Activated CD8-positive, alpha-beta memory T cell treated with anti-CD3 and anti-CD28 coated beads for 48 hours (primary cell): ENCODE measurements around the gene PTPRN2.
"Not testable (repeated sequence)": the region's sequence is repeated elsewhere in the genome, so short reads cannot be mapped to it uniquely, and the experiment has no call there.

Experiments used
- DNase-seq, 3 experiments: peaks; one replicate each; pipeline ENCODE4 v3.0.0-alpha.2; 2020; ENCODE audit warnings: low read depth in 2 of 3, low spot score in 2 of 3

PTPRN2 gene

DNA sequence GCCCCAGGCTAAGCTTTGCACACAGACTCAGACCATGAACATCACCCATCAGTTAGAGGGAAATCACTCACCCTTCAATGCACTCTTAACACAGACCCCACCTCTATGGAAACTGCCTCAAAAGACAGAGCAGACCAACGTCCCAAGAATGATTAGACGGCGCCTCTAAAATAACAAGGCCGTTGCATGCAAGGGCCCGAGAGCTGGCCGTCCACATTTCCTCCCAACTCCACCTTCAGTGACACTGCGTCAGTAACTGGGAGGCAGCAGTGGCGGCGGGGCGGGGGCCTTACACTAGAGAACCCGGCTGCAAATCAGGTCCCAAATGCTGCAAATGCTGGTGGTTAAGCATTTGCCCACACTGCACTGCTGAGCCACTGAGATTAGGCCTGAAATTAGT, 115.0 kb downstream of the PTPRN2 start:
- DNase-seq = no peak

DNA sequence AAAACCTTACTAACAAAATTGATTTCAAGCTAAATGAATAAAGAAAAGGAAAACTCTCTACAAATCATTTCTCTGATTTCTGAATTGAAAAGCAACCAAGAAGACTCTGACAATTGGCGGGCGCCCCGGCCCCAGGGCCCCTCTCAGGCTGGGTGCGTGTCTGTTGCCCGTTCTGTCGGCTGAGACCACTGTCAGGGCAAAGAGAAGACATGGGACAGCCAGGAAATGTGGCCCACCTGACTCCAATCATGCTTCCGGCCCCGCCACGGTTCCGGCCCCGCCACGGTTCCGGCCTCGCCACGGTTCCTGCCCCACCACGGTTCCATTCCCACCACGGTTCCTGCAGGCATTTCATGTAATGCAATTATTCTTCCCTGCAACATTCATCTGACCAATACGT, 115.9 kb downstream of the PTPRN2 start:
- DNase-seq = no peak

DNA sequence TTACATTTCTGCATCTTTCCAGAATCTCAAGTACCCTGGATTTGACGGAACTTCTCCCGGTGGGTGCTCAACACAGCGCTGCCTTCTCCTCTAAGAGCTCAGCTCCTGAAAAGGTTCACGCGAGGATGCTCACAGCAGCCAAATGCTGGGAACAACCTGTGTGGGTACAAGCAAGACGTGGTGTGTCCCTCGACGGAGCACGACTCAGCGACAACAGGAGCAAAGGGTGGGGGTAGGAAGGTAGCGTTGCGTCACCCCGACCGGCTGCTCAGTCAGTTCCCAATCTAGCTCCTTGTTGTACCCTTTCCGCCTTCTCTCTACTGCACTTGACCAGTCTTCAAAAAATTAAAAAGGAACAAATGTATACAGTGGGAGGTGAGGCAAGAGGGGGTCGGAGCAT, 117.3 kb downstream of the PTPRN2 start:
- no peak for DNase-seq

DNA sequence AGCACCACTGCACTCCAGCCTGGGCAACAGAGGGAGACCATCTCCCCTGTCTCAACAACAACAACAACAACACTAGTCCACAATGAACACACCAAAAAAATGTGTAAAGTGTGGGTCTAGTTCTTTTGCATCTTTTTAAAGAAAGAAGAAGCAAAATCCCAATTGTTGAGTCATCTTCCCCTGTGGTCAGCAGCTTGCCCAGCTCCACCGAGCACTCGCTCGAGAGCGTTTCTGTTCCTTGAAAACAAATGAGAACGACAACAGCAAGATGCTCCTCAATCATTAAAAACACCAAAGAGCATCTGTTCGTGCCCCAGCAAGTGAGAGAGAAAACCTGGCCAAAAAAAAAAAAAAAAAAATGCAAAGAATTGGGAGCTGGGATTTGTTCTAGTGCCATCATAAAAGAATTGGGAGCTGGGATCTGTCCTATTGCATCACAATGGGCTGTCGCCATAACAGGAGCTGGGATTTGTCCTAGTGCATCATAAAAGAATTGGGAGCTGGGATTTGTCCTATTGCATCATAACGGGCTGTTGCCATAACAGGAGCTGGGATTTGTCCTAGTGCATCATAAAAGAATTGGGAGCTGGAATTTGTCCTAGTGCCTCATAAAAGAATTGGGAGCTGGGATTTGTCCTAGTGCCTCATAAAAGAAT, 118.1 kb downstream of the PTPRN2 start:
- DNase-seq = no peak

DNA sequence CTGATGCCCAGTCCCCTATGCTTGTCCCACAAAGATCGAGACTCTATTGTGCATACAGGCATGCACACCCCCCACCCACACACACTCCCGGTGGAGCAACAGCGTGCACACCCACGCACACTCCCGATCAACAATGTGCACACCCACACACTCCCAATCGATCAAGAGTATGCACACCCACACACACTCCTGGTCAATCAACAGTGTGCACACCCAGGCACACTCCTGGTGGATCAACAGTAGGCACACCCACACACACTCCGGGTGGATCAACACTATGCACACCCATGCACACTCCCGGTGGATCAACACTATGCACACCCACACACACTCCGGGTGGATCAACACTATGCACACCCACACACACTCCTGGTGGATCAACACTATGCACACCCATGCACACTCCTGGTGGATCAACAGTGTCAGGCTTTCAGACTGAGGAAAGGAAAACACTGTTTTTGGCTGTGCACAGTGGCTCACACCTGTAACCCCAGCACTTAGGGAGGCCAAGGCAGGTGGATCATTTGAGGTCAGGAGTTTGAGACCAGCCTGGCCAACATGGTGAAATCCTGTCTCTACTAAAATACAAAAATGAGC, 118.8 kb downstream of the PTPRN2 start:
- DNase-seq = no peak

DNA sequence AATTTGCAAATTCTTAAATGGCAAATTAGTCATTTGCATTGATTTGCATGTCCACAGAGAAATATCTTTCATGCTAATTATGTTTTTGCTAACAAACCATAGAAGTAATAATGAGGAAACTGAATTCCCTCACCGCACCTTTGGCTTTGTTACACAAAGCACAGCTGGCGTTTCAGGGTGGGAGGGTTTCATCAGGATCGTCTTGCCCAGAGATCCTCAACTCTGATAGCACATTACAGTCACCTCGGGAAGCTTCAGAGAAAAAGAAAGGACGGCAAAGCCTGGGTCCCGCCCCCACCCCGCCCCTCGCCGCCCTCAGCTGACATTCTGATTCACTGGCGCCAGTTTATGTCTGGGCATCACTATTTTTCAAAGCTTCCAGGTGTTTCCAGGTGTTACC, 119.4 kb downstream of the PTPRN2 start:
- DNase-seq = no peak

DNA sequence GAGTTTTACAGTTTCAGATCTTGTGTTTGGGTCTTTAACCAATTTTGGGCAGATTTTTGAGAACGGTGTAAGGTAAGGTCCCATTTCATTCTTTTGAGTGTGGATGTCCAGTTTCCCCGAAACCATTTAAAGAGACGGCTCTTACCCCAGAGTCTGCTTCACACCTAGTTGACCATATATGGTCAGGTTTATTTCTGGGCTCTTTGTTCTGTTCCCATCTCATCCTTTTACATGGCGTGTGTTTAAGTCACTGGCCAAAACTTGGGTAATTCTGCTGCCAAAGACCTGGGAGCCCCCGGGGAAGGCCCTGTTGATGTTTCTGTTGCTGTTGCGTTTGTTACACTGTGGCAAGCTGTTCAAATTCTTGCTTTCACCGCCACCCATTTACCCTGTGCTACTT, 120.1 kb downstream of the PTPRN2 start:
- no peak for DNase-seq

DNA sequence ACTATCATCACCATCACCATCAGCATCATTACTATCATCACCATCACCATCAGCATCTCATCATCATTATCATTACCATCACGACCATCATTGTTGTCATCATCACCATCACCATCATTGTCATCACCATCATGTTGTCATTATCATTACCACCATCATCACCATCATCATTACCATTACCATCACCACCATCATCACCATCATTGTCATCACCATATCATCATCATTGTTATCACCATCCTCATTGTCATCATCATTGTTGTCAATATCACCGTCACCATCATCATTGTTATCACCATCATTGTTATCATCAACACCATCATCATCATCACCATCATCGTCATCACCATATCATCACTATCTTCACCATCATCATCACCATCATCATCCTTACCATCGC, 124.3 kb downstream of the PTPRN2 start:
- DNase-seq = no peak

DNA sequence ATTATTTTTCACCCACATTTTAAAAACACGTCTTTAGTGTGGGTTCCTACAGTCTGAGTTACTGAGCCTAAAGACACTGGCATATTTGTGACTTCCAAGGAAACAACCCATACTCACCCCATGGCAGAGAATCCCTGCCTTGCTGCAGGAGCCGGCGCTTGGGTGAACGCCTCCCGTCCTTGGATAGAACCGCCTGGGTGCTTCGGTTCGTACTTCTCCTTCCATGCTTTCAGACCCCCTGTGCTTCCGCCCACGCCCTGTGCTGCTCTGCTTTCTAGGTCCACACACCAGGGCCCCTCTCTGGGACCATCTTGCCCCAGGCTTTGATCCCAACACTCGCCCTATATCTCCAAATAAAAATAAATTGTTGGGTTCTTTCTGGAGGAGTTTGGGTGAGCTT, 125.8 kb downstream of the PTPRN2 start:
- no peak for DNase-seq

DNA sequence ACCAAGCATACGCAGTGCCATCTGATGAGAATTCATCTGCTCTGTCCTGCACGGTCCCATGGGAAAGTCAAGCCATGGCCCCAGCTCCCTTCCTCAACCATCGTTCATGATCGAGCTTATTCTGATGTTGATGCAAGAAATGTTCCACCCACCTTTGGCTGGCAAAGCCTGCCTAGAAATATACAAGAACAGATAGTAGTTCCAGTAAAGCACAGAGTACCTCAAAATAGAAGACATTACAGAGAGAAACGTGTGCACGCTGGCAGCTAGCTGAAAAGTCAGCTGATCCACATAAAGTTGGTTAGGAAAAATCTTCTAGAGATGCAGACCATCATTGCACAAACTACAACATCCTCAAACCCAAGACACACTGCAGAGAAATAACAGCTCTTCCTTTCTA, 127.0 kb downstream of the PTPRN2 start:
- DNase-seq = no peak

DNA sequence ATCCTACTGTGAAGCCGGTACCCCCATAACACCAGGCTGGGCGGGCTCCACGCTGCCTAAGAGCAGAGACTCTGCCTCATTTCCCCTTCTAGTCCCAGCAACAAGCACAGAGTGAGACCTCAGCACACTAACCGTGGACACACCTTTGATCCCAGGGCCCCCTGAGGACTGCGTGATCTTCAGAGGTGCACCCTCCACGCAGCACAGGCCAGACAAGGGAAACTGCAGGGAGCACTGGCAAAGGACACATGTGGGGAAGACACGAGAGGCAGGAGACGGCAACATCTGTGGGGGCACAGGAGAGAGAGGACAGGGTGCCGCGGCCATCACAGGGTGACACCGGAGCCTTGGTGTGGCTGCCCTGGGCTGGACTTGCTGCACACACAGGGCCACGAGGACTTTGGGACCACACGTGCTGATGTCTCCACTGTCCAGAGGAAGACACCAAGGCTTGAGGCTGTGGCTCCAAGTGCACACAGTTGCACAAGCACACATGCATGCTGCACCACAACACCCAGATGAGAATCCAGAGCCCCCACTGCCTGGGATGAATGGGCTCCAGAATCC, 128.8 kb downstream of the PTPRN2 start:
- no peak for DNase-seq

DNA sequence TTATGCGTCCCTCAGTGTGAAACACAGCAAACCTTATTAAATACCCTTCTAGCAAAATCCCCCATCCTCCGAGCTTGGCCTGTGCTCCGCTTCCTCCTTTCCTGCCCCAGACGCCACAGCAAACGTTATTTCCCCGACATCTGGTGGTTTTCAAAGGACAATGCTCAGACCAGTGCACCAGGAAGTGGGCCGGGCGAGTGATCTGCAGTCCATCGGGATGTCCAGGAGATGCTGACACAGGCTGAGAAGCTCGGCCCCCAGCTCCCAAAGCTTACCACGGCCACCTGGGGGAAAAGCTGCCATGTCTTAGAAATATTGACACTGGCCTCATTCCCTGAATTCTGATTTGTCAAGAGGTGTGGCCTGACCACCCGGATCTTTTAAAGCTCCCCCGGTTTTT, 129.5 kb downstream of the PTPRN2 start:
- DNase-seq = no peak

DNA sequence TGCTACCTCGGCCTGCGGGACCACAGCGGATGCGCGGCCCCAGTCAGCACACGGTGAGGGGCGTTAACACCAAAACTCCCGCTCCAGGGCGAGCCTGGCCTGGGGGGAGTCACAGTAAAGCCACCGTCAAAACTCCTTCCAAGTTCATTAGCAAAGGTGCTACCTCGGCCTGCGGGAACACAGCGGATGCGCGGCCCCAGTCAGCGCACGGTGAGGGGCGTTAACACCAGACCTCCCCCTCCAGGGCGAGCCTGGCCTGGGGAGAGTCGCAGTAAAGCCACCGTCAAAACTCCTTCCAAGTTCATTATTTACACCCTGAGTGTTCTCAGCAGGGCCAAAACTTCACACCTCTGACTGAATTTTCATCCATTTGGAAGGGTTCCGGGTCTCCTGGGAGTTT, 130.0 kb downstream of the PTPRN2 start:
- not testable (repeated sequence) for DNase-seq

DNA sequence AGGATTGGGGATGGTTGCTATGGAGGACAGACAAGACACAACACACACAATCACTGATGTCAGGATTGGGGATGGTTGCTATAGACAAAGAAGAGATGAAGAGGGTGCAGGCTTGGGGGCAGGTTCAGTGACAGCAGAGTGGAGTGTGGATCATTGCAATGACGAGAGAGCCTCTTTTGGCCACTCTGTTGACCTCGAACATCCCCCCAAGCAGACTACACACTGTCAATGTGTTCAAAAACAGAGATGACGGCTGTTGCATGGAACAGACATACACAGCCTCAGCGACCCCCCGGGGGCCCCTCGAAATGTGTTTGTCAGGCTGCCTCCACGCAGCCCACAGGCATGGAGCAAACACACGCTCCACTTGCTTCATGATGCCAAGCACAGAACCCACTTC, 133.0 kb downstream of the PTPRN2 start:
- DNase-seq = no peak

DNA sequence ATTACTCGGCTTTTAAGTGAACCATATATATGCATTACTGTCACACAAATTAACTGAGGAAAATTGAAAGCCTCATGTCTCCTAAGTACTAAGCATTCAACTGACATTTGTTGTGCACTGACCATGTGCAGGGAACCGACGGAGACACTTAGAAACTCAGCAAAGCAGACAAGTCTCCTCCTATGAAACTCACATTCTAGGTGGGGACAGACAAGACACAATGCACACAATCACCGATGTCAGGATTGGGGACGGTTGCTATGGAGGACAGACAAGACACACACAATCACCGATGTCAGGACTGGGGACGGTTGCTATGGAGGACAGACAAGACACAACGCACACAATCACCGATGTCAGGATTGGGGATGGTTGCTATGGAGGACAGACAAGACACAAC, 134.0 kb downstream of the PTPRN2 start:
- no peak for DNase-seq

DNA sequence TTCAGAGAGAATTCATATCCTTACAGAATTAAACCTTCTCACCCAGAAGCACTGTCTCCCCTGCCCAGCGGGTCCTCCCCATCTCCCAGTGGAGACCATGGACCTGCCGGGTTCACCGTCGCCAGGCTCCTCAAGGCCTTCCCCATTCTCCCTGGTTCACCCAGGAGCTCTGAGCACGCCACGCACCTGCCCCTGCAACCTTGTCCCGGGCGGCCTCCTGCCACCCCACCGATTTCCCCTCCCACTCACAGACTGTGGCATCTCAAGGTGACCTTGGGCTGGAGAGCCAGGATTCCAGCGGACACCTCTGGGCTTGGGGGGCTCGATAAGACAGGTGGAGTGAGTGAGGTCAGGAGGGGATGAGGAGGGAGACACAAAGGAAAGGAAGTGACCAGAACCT, 135.3 kb downstream of the PTPRN2 start:
- DNase-seq = no peak

DNA sequence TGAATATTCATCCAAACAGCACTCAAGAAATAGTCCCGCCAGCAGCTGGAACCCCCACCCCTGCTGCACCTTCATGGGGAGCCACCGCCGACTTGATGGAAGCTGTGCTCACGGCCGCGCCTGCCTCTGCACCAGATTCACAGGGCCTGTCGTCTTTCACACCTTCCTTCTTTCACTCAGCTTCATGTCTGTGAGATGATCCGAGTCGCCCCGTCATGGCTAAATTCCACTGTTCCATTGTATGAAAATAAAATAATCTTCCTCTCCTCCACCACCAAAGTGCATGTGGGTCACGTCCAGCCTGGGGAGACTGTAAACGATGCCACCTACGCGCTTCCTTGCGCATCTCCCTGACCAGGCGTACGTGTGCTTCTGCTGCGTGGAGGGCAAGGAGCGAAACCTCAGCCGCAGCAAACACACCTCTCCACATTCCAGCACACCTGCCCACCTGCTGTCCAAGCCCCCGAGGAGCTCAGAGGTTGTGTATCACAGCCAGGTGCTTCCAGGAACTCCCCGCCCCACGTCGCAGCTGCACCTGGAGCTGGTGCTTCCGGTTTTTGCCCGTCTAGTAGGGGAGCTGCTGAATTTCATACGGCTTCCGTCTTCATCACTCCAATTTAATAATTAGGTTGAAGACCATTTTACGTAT, 137.0 kb downstream of the PTPRN2 start:
- no peak for DNase-seq

DNA sequence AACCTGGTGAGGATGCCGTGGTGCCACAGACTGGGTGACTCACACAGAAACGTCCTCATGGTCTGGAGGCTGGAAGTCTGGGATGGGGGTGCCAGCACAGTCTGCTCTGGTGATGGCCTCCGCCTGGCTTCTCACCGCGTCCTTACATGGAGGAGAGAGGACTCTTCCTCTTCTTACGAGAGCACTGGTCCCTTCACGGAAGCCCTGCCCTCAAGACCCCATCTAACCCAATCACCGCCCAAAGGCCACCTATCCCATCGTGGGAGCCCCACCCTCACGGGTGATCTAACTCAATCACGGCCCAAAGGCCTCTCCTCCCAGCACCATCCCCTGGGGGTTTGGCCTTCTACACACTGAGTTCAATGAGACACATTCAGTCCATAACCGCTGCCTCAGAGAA, 137.7 kb downstream of the PTPRN2 start:
- DNase-seq = no peak

DNA sequence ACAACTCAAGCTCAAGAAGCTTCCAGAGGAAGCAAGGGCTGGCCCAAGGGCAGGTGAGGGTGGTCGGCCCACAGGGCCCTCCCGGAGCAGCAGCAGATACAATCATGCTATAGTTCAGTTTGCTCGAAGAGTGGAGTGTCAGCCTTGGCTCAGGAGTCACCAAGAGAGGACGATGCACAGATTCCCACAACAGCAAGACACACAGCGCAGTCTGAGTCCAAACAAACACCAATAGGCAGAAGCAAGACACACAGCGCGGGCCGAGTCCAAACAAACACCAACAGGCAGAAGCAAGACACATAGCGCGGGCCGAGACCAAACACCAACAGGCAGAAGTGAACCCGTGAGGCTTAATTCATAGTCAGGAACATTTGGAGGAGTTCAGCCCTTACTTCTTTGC, 138.4 kb downstream of the PTPRN2 start:
- no peak for DNase-seq

DNA sequence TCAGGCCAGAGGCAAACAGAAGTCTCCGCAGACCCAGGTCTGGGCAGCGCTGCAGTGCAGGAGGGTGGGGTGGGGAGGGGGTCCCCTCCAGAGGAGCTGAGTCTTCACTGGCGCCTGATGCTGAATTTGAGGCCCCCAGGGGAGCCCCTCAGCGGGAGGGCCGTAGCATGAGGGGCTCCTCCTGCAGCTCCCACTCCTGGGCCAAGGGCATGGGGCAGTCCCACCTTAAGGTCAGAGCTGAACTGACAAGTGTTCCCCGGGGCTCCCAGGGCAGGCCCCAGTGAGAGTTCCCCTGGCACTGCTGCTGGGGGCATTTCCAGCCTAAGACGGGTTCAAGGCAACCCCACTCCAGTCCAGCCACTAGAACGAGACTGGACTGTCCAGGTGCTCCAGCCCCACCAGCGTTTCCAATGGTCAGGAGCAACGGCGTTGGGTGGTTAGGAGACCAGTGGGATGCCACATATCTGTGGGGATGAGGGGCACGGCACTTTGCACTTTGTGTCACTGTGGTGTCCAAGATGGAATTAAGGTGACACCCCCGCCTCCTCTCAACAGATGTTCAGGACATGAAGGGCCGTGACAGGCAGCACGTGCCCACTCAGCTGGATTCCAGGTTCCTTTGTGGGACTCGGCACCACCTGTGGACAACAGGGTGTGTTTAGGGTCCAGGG, 139.1 kb downstream of the PTPRN2 start:
- no peak for DNase-seq

DNA sequence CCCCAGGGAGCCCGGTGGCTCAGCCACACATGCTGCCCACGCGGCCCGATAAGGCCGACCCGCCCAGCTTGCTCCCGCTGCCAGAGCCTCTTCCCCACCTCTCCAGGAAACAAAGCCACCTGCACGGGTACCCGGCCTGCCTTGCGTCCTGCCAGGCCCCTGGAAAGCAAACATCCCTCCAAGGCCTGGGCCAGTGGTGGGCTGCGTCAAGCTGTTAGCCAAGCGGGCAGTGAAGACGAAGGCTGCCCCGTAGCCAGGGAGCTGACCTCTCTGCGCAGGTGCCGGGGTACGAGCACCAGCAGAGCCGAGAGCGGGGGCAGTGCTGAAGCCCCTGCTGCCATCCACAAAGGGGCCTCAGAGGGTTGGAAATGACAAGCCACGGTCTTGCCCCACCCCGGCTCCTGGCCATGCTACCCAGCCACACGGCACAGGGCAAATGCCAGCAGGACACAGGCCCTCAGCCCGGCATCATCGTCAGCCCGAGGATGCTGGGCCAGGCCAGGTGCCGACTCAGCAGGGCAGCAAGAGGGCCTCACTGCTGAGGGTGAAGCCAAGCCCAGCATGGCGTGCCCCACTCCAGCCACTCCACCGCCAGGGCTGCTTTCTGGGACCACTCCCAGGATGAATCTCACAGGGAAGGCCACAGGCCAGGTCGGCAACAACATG, 140.0 kb downstream of the PTPRN2 start:
- no peak for DNase-seq

DNA sequence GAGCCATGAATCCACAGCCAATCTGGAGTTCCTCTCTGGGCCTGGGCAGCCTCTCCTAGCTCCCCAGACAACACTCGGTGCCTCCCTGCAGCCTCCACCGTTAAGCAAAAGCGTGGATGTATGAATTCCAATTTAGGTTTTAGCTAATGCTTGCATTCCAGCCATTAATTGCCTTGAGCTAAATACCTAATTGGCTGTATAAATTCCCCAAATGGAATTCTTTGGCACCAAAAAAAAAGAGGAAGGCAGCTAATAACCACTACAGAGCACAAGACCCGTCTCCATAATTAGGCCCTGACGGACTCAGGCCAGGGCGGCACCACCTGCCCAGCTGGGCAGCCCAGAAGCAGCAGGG, 140.5 kb downstream of the PTPRN2 start:
- no peak for DNase-seq
